NCI-H526 (cell line): ENCODE measurements around the gene P4HB.

Experiments
- DNase-seq, 2 experiments: peaks; one replicate each; lab custom pipeline; 2025; lab: John Stamatoyannopoulos, UW

Gene P4HB

GRCh38 chr17:81832608-81833159 lies 27.7 kb downstream of the P4HB start:
- DNase-seq: peak in 1 of 2 experiments; percentile 65

DNA sequence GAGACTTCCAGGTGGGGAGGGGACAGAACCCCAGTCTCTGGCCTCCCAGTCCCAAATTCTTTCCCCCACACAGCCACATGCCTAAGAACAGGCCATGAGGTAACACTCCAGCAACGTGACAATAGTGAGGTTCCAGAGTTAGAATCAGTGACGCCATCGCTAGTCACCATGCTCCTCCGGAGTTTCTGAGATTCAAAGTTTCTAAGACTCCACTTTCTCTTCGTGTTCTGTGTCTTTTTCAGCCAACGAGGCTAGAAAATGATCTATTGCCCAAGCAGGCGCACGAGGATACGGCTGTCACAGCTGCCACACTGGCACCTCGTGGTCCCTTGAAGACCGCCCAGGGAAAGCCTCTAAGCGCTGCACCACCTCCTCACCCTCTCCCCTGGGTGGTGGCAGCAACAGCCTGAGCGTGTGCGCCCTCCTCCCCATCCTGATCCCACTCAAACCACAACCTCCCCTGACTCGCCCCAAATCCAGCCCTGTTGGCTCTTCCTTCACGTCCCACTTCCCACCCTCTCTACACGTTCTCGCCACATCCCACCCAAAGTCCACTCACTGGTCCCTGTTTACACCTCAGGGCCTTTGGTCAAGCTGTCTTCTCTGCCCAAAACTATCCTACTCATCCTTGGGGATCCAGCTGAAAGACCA lies 28.3 kb downstream of the P4HB start:
- DNase-seq: peak in 1 of 2 experiments; percentile 49

DNA sequence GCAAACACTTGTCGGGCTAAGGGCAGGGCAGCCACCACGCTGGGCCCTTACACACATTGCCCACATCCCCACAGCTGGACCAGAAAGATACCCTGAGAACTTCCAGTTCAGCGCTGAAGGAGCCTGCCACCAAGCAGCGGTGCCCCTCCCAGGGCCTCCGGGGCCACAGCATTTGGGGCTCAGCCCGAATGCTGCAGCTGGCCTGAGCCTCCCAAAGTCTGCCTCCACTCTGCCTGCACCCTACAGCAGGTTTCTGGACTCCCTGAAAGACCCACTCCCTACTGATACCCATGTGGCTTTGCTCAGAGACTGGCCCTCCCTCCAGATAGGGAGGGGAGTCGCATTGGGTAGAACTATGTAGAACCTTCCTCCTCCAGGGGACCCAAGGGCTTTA lies 28.8 kb downstream of the P4HB start:
- DNase-seq: no peak

DNA sequence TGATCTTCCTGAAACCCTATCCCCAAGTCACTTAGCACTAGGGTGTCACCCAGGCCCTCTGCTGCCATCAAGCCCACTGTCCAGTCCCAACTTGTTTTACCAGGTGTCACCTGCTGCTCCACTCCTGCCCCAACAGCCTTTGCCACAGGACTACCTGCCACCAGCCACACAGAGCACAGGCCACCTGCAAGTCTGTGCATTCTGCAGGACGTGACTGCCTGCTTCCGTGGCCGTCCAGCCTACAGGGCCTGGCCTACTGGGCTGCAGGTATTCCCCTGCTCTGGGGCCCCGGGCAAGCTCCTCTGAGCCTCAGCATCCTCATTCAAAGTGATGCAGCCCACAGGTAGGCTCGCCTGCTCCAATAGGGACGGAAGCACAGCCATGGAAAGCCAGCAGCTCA lies 30.5 kb downstream of the P4HB start:
- no peak for DNase-seq

GRCh38 chr17:81828656-81829055 lies 31.7 kb downstream of the P4HB start:
- no peak for DNase-seq

DNA sequence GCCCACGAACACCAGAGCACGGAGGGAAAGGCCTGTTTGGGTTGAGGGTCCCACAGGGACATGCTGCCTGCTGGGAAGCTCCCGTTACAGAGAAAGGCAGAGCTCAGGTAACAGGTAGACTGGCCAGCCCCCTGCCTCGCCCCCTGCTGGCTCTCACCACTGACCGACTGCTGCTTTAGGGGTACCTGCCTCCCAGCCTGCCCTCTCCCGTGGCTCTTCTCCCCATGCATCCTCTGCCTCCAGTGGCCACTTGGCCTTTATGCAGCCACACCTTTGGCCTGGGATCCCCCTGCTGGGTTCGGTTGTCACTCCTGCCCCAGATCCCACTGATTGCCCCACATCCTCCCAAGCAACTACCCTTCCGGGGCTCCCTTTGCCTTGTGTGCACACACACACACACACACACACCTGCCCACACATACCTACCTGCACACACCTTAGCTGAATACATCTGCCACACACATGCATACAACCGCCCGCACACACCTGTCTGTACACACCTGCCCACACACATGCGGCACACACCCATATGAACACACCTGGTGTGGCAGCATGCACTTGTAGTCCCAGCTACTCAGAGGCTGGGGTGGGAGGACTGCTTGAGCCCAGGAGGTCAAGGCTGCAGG lies 34.4 kb downstream of the P4HB start:
- DNase-seq: no peak

GRCh38 chr17:81824595-81824994 lies 35.7 kb downstream of the P4HB start:
- no peak for DNase-seq

GRCh38 chr17:81823820-81824550 lies 36.4 kb downstream of the P4HB start:
- no peak for DNase-seq

- no peak for DNase-seq
Observed at GRCh38 chr17:81822996-81823819, 37.1 kb downstream of the P4HB start.

DNA sequence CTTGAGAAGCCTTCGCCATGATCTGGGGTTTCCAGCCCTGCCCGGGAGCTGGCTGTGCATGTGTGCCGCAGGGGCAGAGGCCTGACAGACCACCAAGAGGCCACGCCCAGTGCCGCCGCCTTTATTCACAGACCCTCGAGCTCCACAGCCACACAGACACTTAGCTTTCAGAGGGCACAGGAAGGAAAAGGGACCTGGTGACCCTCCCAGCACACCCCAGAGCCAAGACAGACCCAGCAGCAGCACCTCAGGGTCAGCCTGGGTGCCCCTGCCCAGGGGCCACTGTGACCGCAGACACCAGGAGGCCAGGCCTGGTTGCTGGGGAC lies 38.1 kb downstream of the P4HB start:
- no peak for DNase-seq

- DNase-seq: peak; percentile 42 to 89
Observed at GRCh38 chr17:81821603-81822311, 38.6 kb downstream of the P4HB start.

GRCh38 chr17:81821147-81821546 lies 39.2 kb downstream of the P4HB start:
- DNase-seq: no peak

DNA sequence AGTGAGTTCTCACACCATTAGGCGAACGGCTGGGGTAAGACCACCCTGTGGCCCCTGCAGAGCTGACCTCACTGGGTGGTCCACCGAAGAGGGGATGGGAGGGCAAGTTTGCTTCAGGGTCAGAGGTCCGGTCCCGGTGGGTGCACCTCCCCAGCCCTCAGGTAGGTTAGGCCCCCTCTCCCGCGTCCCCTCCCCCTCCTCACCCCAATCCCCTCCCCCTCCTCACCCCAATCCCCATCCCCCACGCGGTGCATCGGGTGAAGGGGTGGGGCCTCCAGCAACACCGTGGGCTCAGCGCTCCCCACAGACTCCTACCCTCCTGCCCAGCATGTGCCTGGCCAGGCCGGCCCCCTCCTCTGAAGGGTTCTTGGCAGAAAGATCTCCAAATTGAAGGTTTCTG lies 40.6 kb downstream of the P4HB start:
- no peak for DNase-seq

DNA sequence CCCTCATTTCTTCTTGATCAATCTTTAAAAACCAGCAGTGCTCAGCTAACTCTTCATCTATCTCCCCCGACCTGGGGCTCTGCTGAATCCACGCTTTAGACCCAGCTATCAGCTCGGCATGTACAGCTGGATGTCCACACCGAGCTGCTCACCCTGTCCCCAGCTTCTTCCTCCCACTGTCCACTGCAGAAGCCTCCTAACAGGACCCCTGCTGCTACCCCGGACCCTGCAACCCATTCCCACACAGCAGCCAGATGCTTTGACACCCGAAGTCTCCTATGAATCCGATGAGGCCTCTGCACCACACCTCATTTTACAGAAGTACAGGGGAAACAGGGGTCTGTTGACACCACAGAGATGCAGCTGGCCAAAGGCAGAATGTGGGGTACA lies 42.6 kb downstream of the P4HB start:
- DNase-seq: no peak

GRCh38 chr17:81815646-81815986 lies 44.7 kb downstream of the P4HB start:
- no peak for DNase-seq

GRCh38 chr17:81814748-81815645 lies 45.3 kb downstream of the P4HB start:
- DNase-seq: peak in 1 of 2 experiments; percentile 66

DNA sequence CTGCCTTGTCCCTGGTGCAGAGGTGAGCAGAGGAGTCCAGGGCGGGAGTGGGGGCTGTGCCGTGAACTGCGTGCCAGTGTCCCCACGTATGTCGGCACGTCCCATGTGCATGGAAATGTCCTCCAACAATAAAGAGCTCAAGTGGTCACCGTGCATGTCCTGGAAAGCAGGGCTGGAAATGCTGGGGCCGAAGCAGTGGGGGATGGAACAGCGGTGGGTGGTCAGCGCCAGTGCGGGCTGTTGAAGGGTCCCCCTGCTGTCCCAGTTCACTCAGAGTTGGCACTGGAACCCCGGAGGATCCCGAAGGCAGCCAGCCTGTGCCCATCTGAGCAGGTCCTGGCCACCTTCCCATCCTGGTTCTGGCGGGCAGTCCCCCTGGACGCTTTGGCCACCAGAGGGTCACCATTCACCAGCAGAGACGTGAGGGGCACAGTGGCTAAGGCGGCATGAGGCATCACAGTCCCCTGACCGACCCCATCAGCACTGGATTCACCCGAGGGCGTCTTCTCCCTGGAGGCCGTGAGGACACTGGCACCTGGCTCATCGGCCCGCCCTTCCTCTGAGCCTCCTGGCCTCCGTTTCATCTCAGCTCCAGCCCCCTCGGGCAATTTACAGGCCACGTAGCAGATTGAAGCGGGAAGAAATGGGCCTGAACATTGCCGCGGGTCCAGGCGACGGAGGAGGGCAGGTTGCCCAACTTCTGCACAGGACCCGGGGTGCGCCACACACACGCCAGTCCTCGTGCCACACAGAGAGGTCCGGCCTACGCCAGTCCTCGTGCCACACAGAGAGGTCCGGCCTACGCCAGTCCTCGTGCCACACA lies 46.3 kb downstream of the P4HB start:
- DNase-seq: no peak

DNA sequence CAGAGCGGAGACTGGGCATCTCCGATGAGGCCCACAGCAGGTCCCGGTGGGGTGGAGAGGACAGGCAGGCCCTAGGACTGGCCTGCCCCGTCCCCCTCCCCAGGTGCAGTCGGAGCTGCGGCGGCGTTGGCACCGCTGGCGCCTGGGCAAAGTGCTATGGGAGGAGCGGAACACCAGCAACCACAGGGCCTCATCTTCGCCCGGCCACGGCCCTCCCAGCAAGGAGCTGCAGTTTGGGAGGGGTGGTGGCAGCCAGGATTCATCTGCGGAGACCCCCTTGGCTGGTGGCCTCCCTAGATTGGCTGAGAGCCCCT lies 47.0 kb downstream of the P4HB start:
- DNase-seq: no peak

DNA sequence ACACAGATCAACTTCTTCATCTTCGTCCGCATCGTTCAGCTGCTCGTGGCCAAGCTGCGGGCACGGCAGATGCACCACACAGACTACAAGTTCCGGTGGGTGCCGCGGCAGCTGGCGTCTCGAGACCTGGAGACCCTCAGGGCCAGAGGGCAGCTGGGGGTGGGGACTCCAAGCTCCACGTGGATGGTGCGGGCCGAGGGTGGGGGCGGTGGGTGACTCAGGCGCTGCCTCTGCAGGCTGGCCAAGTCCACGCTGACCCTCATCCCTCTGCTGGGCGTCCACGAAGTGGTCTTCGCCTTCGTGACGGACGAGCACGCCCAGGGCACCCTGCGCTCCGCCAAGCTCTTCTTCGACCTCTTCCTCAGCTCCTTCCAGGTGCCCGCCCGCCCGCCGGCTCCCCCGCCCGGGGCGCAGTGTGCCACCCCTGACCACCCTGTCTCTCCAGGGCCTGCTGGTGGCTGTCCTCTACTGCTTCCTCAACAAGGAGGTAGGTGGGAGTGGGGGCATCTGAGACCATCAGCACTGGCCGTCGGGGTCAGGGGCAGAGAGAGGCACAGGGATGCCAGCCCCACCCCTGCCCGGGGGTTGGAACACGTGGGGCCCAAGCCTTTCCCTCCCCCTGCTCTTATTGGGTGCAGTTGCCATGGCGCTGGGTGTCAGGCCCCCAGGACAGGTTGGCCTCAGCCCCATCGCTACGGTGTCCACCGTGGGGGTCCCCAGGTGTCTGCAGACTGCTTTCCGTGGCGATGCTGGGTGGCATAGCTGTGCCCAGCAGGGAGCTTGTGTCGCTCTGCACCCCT lies 47.6 kb downstream of the P4HB start:
- no peak for DNase-seq
